Activated CD8-positive, alpha-beta memory T cell treated with anti-CD3 and anti-CD28 coated beads for 24 hours (primary cell): ENCODE results near the gene TEX35.
A peak's percentile ranks its signal among the peaks of the same experiment; 100 is the strongest.

Experiments
- DNase-seq: peaks from one replicate; pipeline ENCODE4 v3.0.0-alpha.2; 2020

TEX35 gene

DNA sequence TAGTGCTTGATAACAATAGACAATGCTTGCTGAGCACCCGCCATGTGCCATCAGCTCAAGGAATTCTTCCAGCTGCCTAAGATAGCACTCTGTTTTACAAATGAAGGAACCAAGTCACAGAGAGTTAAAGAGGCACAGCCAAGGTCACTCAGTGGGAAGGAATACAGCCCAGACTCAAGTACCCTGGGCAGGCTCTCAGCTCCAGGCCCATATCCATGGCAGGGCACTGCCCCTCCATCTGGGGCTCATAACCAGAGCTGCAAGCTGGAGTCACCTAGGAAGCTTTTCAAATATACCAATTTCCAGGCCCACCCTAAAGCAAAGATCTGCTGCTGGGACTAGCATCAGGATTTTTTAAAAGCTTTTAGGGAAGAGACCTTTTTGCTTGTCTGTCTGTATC is 17.8 kb upstream of the TEX35 start:
- DNase-seq: no peak

DNA sequence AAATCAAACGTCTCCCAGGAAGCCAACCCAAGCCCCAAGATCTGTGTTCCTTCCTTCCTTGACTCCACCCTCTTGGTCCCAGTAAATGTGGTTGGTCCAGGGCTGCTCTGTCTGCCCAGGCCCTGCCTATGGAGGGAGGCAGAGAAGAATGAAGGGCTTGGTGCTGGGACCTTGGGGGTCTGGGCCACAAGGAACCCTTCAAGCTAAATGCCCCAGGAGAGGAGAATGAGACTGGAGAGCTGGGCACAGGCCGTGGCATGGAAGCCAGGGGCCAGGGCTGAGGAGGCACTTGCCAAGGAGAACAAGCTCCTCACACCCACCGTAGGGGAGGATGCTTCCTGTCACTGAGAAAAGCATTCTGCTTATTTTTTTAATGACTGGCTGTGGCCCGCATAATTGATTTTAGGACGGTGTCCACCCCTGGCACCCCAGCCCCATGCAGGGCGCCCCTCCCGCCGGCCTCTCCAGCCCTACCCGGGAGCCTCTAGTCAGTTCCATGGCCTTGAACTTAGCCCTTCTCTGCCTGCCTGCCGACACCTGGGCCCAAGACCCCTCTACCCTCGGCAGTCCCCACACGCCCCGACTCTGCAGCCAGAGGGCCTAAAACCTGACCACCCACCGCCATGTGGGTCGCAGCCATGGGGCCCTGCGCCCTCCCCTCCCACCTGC is 17.0 kb upstream of the TEX35 start:
- DNase-seq: no peak

DNA sequence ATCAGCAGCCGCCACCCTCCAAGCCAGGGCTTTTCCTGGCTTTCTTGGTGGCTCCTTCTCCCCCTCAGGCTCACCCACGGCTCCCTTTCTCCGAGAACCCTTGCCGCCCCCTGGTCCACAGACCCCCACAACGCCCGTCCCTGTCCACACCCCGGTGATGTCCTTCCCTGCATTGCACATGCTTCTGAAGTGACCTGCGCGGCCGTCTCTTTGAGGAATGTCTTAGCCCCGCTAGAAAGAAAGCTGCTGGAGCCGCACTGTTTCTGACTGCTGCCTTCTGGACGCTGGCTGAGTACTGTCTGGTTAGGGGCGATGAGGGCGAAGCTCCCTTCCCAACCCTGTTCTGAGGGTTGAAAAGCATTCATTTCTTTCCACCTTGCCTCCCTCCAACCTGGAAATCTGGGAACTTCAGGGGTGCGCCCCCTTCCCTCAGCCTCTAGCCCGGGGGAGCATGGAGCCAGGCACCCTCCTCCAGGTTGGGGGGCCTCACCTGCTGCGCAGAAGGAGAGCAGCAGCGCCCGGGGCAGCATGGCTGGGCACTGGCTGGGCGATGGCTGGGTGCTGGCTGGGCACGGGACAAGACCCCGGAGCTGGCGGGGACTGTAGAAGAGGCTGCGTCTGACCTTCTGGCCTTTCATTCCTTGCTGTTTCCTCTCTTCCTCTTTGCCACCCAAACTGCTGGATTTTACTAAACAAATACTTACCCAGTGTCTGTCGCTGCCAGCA is 16.3 kb upstream of the TEX35 start, which contains the start of gene CLEC20A:
Gene CLEC20A, minus strand, starts transcription at position 555 of the 726 bp plus-strand sequence. Its CDS starts 25 bp downstream, at position 530.
- no peak for DNase-seq

DNA sequence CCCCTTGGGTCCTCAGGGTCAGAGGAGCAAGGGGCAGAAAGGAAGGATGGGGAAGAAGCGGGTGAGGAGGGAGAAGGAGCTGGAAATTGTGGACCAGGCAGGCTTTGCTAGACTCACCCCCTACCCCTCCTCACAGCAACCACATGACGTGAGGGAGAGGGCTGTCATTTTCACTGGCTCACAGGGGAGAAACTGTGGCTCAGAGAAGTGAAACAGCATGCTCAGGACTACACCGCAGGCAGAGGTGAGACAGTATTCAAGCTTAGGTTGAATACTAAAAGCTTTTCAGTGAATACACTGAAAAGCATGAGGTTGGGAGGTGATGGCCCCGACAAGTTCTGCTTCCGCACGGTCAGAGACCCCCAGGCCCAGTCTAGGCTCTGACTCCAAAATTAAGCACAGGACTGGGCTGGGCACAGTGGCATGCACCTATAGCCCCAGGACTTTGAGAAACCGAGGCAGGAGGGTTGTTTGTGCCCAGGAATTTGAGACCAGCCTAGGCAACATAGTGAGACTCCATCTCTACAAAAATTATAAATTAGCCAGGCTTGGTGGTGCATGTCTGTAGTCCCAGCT is 14.9 kb upstream of the TEX35 start:
- DNase-seq: no peak

DNA sequence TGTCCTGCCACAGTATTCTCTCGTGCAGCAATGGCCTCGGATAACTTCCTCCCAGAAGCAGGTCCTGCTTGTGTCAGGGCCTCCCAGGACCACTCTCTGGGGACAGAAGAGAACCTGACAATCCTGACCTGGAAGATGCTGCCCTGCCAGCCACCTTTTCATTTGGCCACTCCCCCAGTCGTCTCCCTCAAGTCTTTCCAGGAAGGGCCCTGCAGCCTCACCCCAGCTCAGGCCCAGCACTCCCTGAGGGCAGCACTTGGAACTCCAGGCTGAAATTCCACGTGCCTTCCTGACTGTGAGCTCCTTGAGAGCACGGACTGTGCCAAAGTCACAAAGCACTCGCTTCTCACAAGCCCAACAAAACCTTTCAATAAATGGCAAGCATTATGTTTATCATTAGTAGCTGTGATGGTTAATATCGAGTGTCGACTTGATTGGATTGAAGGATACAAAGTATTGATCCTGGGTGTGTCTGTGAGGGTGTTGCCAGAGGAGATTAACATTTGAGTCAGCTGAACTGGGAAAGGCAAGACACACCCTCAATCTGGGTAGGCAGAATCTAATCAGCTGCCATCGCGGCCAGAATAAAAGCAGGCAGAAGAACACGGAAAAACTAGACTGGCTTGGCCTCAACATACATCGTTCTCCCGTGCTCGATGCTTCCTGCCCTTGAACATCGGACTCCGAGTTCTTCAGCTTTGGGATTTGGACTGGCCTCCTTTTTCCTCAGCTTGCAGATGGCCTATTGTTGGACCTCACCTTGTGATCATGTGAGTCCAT is 13.8 kb upstream of the TEX35 start:
- DNase-seq: peak; percentile 7

DNA sequence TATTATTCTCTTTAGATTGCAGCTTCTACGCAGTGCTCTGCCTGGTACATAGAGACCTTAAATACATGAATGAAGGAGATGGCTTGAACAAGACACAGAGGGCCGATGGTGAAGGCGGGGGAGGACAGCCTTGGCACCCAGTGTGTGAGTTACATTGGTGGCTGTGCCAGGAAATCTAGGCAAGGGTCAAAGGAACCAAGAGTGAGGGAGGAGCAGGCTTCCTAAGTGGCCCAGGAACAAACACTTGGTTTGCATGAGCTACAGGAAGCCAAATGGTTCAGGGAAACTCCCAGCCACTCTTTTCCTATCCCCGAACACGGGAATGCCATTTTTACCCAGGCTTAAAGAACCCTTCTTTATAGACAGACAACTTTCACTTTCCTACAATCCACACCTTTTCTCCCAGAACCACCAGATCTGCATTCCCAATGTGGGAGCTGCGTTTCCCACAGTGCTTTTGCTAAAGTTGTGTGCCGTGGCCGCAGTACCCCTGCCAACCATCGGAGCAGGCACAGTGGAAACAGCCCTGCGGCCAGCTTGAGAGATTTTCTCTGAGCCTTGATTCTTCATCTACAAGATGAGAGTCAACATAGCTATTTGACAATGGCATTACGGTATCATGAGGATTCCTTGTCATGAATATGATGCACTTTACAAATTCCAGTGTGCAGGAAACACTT is 12.7 kb upstream of the TEX35 start:
- DNase-seq: peak; percentile 19

DNA sequence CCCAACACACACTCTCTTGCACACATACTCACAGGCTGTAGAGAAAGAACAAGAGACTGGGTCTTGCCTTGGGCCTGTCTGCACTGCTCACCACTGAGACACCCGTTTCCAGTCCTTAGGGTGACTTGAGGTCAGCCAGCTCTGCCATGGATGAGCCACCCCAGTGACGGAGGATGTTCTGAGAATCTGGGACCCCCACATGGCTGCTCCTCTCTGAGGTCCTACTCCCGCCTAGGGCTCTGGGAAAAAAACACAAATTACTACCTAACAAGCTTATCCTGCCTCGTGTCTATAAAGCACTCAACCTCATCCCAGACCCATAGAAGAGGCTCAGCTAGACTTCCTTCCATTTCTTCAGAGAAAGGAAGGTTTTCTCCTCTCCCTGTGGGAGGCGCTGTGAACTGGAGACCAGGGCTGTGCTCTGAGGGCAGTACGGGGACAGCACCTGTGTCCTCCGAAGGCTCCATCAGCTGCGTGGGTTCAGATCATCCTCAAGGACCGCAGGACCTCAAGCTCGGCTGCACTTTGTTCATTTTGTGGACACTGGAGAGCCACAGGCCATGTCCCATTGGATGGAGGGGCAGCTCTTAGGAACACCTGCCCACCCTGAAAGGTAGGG is 11.9 kb upstream of the TEX35 start:
- peak; percentile 17 for DNase-seq

DNA sequence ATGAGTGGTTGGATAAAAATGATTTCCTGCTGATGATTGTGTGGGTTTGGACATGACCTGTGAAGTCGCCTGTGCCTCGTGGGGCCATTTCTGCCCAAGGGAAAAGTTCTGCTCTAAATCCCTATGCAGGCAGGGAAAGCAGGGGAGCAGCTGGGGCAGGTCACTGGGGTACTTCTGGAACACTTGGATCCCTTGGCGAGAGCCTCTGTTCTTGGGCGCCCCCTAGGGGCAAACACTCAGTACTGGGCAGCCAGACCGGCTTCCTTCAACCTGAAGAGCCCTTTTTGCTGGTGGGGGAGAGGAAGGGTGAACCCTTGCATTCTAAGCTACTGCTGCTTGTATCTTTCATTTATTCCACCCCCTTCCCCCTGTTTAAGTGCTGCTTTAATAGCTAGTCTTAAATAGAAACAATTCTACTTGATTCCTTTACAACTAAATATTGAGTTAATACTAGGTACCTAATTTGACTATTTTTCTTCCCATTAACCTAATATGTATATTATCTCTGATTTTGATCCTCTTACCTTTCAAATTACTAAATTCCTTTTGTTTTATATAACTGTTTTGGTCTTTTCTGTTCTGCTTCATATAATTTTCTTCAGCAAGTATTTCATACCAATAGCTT is 11.1 kb upstream of the TEX35 start:
- peak; percentile 74 for DNase-seq

DNA sequence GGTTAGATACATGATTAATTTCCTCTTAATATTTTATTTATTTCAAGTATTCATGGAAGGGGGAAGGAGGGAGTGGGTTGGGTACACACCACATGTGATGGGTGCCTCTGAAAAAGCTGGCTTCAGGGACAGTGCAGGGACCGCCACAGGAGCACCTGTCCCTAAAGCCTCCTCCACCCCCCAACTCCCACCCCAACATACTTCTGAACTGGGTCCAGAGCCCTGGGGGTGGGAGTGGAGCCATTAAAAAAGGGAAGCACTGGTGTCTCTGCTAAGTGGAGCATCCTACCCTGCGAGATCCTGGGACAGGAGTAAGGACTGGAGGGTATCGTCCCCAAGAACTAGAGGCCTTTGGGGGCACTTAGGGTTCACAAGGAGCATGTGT is 10.6 kb upstream of the TEX35 start:
- peak; percentile 30 for DNase-seq

DNA sequence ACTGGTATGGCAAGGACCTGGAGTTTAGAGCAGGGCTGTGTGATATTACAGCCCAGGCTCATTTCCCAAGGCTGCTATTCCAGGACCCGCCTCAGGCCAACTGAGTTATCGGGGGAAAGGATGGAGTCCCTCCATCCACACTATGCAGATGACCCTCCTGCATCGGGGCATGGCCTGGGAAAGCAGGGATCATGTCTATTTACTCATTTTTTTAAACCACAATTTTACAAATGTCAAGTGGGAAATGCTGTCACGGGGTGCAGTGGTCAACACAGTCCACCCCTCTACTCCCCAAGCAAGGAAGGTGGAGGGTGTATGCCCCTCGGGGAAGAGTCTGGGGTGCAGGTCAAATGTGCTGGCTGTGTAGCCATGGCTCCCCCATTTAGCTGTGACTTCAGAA is 10.1 kb upstream of the TEX35 start:
- peak; percentile 5 for DNase-seq

DNA sequence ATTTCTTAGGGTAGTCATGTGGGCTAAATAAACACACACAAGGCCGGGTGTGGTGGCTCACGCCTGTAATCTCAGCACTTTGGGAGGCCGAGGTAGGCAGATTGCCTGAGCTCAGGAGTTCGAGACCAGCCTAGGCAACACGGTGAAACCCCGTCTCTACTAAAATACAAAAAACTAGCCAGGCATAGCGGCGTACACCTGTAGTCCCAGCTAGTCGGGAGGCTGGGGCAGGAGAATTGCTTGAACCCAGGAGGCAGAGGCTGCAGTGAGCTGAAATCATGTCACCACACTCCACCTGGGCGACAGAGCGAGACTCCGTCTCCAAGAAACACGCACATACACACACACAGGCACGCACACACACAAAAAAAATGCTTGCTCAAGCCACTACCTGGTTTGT is 9.6 kb upstream of the TEX35 start:
- DNase-seq: peak; percentile 33

DNA sequence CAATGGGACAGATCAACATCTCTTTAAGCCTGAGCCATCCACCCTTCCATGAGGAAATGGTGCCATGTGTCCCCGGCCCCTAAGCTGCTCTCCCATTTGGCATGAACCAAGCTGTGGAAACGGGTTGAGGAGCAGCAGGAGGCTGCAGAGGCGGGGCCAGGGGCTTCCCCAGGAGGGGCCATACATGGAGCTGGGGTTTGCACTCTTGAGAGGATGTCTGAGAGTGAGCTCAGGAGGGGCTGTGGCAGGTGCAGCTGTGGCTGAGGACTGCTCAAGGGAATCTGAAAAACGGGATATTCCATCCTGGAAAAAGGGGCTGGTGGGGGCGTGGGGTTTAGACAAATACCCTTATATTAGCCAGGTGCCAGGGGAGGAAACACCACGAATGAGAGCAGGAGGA is 9.1 kb upstream of the TEX35 start:
- DNase-seq: no peak

DNA sequence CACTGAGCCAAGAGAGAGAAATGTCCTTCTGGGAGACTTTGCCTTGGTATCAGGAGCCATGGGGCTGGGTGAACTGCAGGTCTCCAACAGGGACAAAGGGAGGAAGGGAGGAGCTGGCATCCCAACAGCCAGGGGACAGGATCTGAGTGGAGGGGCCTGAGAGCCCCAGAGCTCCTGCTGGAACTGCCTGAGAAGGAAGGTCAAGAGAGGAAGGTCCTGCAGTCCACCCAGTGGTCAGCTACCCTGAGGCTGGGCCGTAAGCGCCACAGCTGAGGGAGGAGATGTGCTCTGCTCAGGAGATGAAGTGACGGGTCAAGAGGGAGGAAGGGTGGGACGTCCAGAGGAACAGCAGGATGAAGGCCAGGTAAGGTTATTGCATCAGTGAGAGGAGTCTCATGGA is 8.6 kb upstream of the TEX35 start:
- DNase-seq: no peak

DNA sequence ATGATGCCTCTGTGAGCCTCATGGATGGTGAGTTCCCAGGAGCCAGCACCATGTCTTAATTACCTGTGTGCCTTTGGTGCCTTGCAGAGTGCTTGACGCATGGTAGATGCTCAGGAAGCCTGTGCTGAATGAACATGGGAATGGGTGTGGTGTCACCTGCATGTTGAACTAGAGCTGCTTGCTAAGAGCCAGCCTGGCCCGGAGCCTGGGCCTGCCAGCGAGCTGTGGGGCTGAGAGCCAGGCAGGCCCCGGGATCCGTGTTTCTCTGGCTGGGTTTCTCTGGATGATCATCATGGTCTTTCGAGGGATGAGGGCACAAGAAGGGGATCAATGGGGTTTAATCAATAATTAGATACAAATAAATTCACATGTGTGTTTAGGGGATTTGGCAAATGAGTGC is 6.7 kb upstream of the TEX35 start:
- no peak for DNase-seq

DNA sequence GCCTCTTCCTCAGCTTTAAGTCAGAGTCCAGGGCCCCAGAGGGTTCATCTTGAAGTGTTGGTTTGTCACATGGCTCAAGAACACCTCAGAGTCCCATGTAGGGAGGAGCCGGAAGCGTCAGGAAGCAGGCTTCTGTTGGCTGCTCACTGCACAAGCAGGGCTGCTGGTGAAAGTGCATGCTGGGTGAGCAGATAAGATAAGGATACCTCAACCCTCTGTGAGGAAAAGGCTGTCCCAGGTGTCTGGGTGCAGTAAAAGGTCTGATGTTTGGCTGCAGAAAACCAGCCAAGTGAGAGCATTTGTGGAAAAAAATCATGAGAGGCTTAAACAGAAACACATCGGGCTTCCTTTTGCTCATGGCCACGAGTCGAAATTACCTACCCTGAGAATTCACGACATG is 6.2 kb upstream of the TEX35 start:
- no peak for DNase-seq

DNA sequence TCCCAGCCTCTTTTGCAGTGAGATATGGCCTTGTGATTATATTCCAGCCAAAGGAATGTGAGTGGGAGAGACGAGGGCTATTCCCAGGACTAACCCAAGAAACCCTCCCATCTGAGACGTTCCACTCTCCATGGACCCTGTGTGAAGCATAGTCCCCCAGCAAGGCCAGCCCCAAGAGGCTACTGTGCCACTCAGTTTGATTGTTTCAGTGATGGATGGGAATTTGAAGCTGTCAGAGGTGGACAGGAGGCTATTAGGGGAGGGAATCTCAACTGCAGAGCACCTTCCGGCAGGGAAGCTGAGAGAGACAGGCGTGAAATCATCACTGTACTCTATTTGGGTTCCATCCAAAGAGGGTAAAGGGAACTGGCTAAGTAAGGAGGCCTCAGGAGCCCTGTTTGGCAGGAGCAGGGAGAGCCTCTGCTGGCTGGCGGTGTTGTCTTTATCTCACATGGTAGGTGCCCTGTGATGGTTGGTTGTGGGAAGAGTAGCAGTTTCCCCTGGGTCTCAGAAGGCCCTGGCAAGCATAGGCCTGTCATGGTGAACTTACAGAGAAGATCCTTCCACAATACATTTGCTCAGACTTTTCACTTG is 3.4 kb upstream of the TEX35 start:
- no peak for DNase-seq

DNA sequence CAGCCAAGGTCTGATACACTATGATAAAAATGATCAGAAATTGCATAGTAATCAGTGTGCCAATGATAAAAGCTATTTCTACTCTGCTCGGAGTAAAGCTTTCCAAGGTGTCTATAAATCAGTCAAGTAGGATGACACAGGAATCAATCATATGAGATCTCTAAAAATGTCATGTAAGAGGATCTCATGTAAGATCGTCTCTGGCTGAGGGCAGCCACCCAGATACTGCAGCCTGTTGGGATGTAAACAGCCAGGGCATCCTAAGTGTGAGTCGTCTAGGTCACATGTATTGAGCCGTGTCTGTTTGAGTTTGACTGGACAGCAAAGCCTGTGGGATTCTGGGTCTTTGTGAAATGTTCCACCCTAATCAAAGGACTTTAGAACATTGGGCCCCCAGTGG is 2.8 kb upstream of the TEX35 start:
- DNase-seq: no peak

DNA sequence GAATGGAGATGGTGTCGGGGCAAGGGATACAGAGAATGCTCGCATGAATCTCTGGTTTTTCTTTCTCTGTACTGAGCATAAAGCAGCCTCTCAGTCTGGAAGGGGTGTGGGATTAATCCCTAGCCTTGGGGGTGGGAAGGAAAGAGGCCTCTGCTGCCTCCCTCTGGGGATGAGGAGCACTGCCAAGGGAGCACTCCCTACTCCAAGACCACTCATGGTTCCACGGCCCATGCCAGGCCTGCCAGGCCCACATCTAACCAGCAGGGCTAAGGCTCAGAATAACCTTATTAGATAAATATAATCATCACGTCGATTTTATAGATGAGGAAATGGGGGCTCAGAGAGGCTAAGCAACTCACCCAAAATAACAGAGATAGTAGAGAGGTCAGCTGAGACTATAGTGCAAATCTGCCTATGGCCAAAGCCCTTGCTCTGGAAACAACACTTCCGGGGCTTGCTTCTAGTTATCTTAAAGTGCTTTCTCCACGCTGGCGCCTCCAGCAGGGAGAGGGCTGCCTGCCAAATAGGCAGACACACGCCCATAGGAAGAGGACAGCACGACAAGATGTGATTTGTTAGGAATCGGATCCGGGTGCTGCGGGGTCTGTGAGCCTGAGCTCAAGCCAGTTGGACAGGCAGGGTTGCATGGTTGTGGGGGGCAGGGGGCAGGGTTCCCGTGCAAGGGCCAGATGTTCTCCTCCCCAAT is 522 bp downstream of the TEX35 start:
- DNase-seq: no peak

DNA sequence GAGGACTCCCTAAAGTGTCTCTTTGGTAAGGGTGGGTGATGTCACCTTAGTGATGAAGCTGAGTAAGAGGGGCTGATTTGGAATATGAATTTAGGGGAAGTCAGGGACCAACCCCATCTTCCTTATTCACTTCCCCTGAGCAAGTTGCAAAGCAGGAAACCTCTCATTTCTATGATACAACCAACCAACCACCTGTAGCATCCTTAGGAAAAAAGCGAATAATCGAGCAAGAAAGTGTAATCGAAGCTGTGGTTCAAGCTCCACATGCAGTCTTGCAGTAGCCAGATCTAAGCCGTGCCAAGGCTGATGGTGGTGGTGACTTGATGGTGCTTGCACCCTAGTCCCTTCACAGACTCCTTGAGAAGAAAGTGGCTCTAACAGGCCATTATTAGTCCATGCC is 3.2 kb downstream of the TEX35 start:
- DNase-seq: no peak

DNA sequence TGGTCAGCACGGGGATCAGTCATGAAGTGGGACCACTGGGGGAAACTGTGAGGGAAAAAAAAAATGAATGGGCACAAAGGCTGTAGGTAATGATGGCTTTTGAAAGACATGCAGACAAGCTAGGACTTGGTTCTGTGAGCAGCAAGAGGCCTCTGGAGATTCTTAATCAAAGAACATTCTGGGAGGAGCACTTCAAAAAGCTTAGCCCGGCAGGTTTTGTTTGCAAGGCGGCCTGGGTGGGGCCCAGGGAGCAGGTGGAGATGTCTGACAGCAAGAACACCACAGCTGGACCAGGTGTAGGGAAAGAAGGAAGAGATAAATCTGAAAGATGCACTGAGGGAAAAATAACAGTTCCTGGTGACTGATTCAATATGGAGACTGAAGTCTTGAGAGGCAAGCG is 6.0 kb downstream of the TEX35 start:
- no peak for DNase-seq

DNA sequence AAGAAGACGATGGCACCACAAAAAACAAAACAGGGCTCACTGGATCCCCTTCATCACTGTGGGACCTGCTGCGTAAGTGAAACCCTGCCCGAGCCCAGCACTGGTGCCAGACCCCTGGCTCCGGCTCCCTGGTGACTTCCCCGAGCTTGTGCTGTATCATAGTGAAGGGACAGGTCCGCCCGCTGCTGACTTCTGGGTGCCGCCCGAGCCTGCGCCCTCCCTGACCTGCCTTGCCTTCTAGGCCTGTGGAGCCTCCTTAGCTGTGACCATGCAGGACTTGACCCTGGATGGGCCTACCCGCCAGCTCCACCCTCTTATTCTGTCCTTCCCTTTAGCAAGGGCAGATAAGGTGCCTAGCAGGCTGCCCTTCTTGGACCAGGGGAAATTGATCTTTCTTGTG is 7.9 kb downstream of the TEX35 start:
- DNase-seq: no peak
